ENCODE measurements around the gene SLX9.

SLX9 gene, protein sequence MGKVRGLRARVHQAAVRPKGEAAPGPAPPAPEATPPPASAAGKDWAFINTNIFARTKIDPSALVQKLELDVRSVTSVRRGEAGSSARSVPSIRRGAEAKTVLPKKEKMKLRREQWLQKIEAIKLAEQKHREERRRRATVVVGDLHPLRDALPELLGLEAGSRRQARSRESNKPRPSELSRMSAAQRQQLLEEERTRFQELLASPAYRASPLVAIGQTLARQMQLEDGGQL

DNA sequence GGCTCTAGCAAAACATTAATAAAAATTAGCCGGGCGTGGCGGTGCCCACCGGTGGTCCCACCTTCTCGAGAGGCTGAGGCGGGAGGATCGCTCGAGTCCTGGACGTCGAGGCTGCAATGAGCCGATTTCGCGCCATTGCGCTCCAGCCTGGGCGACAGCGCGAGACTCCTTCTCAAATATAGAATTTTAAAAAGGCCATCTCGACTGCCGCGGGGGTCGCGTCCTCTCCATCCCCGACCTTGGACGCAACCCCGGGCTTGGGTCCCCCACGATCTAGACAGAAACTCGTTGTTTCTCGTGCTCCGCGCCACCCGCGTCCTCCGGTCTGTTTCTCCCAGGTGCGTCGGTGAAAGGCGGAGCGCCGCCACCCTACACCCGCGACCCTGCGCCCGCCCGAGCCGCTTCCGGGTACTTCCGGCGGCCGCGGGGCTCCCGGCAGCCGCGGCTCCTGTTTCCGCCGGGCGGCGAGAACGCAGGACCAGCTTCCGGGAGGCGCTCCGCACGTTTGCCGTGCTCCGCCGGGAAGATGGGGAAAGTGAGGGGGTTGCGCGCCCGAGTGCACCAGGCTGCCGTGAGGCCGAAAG lies at the start of gene SLX9:
Gene SLX9 (plus strand): TSS at position 498 of the 584 bp plus-strand sequence. CDS start 29 bp downstream, at position 527.
- in situ Hi-C loops (cut with MboI; ENCODE audit: low sequenced_read_pairs, unreplicated experiment), result loop anchor here (5.0 to 10.0 kb wide), 3 partner anchors 42 to 195 kb away; no protein-coding TSS in a partner anchor
- no peak for TF ChIP-seq CTCF (IDR thresholded peaks at IDR 0.05; ENCODE audit: borderline replicate concordance, control extremely low read depth, extremely low read depth, insufficient read depth, missing control alignments)
- DNase-seq (ENCODE audit: low spot score), result peak; percentile 95

- in situ Hi-C loops (cut with MboI; ENCODE audit: low sequenced_read_pairs, unreplicated experiment), result no loop called here
These were observed 49.4 kb upstream of the SLX9 start for GRCh38 chr21:44890338-44890931.

GRCh38 chr21:44890961-44891541 lies 48.8 kb upstream of the SLX9 start:
- TF ChIP-seq CTCF (IDR thresholded peaks at IDR 0.05; ENCODE audit: borderline replicate concordance, control extremely low read depth, extremely low read depth, insufficient read depth, missing control alignments), result no peak
- in situ Hi-C loops (cut with MboI; ENCODE audit: low sequenced_read_pairs, unreplicated experiment), result no loop called here
- DNase-seq (ENCODE audit: low spot score), result no peak

More at GRCh38 chr21:44890338-44890931, 49.4 kb upstream of the SLX9 start:
- TF ChIP-seq CTCF (IDR thresholded peaks at IDR 0.05; ENCODE audit: borderline replicate concordance, control extremely low read depth, extremely low read depth, insufficient read depth, missing control alignments), result no peak
- DNase-seq (ENCODE audit: low spot score), result no peak

GRCh38 chr21:44891631-44892031 lies 48.2 kb upstream of the SLX9 start:
- in situ Hi-C loops (cut with MboI; ENCODE audit: low sequenced_read_pairs, unreplicated experiment), result no loop called here
- DNase-seq (ENCODE audit: low spot score), result no peak
- TF ChIP-seq CTCF (IDR thresholded peaks at IDR 0.05; ENCODE audit: borderline replicate concordance, control extremely low read depth, extremely low read depth, insufficient read depth, missing control alignments), result no peak

DNA sequence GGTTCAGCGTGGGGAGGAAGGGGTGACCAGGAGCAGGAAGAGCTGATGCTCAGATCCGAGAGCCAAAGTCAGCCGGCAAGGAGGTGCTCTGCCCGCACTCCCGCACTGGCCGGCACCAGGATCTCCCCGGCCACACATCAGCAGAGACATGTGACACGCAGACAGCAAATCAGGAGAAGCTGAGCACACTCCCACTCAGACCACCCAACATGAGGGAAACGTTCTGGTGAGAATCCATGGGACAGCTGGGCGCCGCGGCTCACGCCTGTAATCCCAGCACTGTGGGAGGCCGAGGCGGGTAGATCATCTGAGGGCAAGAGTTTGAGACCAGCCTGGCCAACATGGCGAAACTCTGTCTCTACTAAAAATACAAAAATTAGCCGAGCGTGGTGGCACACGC lies 47.7 kb upstream of the SLX9 start:
- in situ Hi-C loops (cut with MboI; ENCODE audit: low sequenced_read_pairs, unreplicated experiment), result no loop called here
- TF ChIP-seq CTCF (IDR thresholded peaks at IDR 0.05; ENCODE audit: borderline replicate concordance, control extremely low read depth, extremely low read depth, insufficient read depth, missing control alignments), result no peak
- DNase-seq (ENCODE audit: low spot score), result no peak

DNA sequence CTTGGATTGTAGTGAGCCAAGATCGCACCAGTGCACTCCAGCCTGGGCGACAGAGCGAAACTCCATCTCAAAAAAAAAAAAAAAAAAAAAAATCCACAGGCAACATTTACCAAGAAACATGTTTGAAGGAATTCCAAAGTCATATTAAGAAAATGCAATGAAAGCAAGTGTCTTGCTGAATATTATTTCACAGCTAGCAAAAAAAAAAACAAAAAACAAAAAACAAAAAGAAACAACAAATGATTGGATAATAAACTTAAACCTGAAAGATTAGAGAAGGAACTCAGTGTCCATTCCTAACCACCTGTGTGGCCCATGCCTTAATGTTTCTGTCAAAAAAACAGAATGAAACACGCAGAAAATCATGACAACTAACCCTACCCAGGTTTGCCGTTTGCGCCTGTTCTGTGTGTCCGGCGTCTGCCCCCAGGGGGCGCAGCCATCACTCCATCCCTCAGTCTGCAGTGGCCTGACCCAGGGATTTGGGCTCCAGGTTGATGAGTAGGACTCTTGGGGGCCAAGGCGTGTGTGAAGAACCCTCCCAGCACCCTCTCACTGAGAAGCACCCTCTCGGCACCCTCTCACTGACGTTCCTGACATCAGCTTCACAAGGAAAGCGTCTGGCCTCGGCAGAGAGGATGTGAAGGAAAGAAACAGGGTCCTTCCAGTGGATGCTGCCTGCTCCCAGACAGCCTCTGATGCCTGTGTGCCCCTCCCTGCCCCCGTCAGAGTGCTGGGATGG lies 47.1 kb upstream of the SLX9 start:
- peak; percentile 86 for DNase-seq (ENCODE audit: low spot score)
- in situ Hi-C loops (cut with MboI; ENCODE audit: low sequenced_read_pairs, unreplicated experiment), result no loop called here
- peak; percentile 87 for TF ChIP-seq CTCF (IDR thresholded peaks at IDR 0.05; ENCODE audit: borderline replicate concordance, control extremely low read depth, extremely low read depth, insufficient read depth, missing control alignments)

Measured in GM13976 (cell line).